ENCODE measurements around the gene NLRP14. TPM values are rescaled to one million over a fixed set of nuclear protein-coding genes. Genes with fewer than 3 reads are reported as not detected.

Gene NLRP14, protein sequence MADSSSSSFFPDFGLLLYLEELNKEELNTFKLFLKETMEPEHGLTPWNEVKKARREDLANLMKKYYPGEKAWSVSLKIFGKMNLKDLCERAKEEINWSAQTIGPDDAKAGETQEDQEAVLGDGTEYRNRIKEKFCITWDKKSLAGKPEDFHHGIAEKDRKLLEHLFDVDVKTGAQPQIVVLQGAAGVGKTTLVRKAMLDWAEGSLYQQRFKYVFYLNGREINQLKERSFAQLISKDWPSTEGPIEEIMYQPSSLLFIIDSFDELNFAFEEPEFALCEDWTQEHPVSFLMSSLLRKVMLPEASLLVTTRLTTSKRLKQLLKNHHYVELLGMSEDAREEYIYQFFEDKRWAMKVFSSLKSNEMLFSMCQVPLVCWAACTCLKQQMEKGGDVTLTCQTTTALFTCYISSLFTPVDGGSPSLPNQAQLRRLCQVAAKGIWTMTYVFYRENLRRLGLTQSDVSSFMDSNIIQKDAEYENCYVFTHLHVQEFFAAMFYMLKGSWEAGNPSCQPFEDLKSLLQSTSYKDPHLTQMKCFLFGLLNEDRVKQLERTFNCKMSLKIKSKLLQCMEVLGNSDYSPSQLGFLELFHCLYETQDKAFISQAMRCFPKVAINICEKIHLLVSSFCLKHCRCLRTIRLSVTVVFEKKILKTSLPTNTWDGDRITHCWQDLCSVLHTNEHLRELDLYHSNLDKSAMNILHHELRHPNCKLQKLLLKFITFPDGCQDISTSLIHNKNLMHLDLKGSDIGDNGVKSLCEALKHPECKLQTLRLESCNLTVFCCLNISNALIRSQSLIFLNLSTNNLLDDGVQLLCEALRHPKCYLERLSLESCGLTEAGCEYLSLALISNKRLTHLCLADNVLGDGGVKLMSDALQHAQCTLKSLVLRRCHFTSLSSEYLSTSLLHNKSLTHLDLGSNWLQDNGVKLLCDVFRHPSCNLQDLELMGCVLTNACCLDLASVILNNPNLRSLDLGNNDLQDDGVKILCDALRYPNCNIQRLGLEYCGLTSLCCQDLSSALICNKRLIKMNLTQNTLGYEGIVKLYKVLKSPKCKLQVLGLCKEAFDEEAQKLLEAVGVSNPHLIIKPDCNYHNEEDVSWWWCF
- under 1 TPM in 3 of 9 donors, not detected in 6; 0.11 TPM for total RNA-seq
- polyA plus RNA-seq: under 1 TPM in 1 of 3 donors, not detected in 2; 0.05 TPM
- long read RNA-seq, donor 1: 0 reads
- long read RNA-seq, donor 2: 0 reads
- long read RNA-seq, donor 3: 0 reads
- long read RNA-seq, donor 4: 0 reads
- long read RNA-seq, donor 5: 0 reads
- long read RNA-seq, donor 6: 0 reads
- long read RNA-seq, donor 7: 0 reads
- long read RNA-seq, donor 8: 0 reads
- long read RNA-seq, donor 9: 0 reads
- long read RNA-seq, donor 10: 0 reads

DNA sequence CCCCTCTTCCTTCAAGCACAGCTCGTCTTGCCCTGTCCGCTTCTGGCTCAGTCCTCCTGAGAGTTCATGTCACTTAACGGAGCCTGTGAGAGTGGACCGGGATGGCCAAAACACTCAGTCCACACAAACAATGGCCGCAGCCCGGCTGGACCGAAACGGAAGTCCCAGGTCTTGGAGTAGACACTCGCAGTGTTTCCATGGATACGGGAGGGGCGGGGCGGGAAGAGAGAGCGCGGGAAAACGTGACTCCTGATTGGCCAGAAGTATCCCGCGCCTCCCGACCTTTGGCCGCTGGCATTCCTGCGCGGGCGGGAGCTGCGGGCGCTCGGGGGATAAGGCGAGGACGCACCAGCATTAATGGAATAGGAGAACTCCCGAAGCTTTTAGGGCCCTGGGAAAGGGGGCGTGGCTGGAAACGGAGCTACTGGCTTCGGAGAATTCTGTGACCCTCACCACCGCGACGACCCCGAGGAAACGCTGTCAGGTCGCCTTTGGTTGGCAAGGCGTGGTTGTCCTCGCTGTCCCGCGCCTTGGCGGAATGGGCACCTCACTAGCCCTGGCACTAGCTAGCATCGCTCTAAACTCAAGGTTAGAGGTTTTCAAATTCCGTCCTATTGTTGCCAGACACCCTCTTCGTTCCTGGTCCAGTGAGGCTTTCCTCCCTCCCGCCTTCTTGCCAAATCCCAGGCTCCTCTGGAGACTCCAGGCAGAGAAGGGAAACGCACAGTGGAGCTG is at the start of gene NLRP14, which contains the start of gene ZNF214:
Gene NLRP14, plus strand, starts transcription at position 297 of the 735 bp plus-strand sequence. CDS start 18,108 bp downstream, outside the sequence.
Gene ZNF214, minus strand, starts transcription at position 164 of the 735 bp plus-strand sequence. CDS start 17,511 bp downstream, outside the sequence.
- peak; percentile 93 to 98 (median 96) for DNase-seq
- Histone ChIP-seq H3K27me3 (no peaks in the 10 kb centered on the region), H3K36me3 (replicated peaks in 1 of 2) (no peaks in the 10 kb centered on the region), H3K9me3 (replicated peaks in 1 of 3) (no peaks in the 10 kb centered on the region), H3K4me3 (peak within 1 kb of the TSS; percentile 11 to 80 (median 66)), H3K4me1 (replicated peaks in 1 of 2) (peaks cover 8 to 16% of the 10 kb centered on the region in 2 donors), H3K27ac (peak within 1 kb of the TSS in 3 of 5 donors; percentile 19 to 70 (median 50))
- TF ChIP-seq POLR2A (IDR thresholded peaks at IDR 0.05): no peak
- TF ChIP-seq, protein P1, sequence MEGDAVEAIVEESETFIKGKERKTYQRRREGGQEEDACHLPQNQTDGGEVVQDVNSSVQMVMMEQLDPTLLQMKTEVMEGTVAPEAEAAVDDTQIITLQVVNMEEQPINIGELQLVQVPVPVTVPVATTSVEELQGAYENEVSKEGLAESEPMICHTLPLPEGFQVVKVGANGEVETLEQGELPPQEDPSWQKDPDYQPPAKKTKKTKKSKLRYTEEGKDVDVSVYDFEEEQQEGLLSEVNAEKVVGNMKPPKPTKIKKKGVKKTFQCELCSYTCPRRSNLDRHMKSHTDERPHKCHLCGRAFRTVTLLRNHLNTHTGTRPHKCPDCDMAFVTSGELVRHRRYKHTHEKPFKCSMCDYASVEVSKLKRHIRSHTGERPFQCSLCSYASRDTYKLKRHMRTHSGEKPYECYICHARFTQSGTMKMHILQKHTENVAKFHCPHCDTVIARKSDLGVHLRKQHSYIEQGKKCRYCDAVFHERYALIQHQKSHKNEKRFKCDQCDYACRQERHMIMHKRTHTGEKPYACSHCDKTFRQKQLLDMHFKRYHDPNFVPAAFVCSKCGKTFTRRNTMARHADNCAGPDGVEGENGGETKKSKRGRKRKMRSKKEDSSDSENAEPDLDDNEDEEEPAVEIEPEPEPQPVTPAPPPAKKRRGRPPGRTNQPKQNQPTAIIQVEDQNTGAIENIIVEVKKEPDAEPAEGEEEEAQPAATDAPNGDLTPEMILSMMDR (IDR thresholded peaks at IDR 0.05): no peak
- 1 to 3% (median 2%) methylated on average over 16 to 47 of the region's 47 CpGs for WGBS, 4 donors
- intact Hi-C loops (cut with DNase I): no loop called here

DNA sequence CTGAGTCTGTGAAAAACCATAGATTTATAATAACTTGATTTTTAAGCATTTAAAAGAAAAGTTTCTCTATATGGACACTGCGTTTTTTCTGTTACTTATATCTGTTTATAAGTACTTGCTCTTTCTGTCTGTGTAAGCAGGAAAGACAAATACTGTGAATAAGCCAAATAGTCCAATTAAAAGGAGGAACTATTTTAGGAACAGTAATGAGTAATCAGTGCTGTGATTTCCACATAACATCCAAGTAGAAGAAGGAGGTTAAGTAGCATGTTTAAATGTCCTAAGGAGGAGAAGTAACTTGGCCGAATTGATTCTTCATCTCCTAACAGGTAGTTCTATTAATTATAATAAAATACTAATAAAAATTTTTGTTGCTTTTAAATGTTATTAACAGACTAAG is 40.9 kb upstream of the NLRP14 start:
- H3K27me3 ChIP-seq: no peaks in the 10 kb centered on the region
- DNase-seq: no peak
- WGBS, 4 donors: 59 to 74% (median 66%) methylated on average over 2 of the region's 2 CpGs
- intact Hi-C loops (cut with DNase I): no loop called here
- no peak overlapping the region for H3K4me3 ChIP-seq
- H3K36me3 ChIP-seq (replicated peaks in 1 of 2): no peaks in the 10 kb centered on the region
- no peaks in the 10 kb centered on the region for H3K4me1 ChIP-seq (replicated peaks in 1 of 2)
- no peak for TF ChIP-seq POLR2A (IDR thresholded peaks at IDR 0.05)
- TF ChIP-seq, protein P1 (IDR thresholded peaks at IDR 0.05): no peak
- no peak overlapping the region for H3K27ac ChIP-seq
- H3K9me3 ChIP-seq (replicated peaks in 1 of 3): no peaks in the 10 kb centered on the region

DNA sequence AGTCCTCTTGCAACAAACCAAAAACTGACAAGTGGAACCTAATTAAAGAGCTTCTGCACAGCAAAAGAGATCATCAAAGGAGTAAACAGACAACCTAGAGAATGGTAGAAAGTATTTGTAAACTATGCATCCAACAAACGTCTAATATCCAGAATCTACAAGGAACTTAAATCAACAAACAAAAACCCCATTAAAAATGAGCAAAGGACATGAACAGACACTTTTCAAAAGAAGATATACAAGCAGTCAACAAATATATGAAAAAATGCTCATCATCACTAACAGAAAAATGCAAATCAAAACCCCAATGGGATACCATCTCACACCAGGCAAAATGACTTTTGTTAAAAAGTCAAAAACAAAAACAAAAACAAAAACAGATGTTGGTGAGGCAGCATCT is 33.8 kb upstream of the NLRP14 start:
- DNase-seq: no peak
- Histone ChIP-seq H3K4me1 (replicated peaks in 1 of 2) (no peaks in the 10 kb centered on the region), H3K27me3 (no peaks in the 10 kb centered on the region), H3K36me3 (replicated peaks in 1 of 2) (no peaks in the 10 kb centered on the region), H3K9me3 (replicated peaks in 1 of 3) (no peaks in the 10 kb centered on the region), H3K27ac (no peak overlapping the region), H3K4me3 (no peak overlapping the region)
- WGBS, 4 donors: 45 to 74% (median 60%) methylated on average over 1 of the region's 1 CpG
- intact Hi-C loops (cut with DNase I): no loop called here
- no peak for TF ChIP-seq POLR2A (IDR thresholded peaks at IDR 0.05)
- TF ChIP-seq, protein P1 (IDR thresholded peaks at IDR 0.05): no peak
